DND-41 (cell line): ENCODE measurements around the gene SLC9C2.

ENCODE experiments used
- CTCF ChIP-seq: IDR thresholded peaks from 2 replicates; pipeline ENCODE4 v1.5.1; 2012; ENCODE audit warnings: borderline replicate concordance, low read length, moderate library complexity, mild to moderate bottlenecking; ENCODE audit not compliant: poor library complexity, severe bottlenecking; ENCODE audit errors: extremely low read depth
- EZH2 ChIP-seq: IDR thresholded peaks from 3 replicates; pipeline ENCODE4 v1.6.1; 2012; ENCODE audit warnings: borderline replicate concordance, low read depth, mild to moderate bottlenecking, moderate library complexity, low read length, inconsistent platforms; ENCODE audit not compliant: severe bottlenecking

- TF ChIP-seq CTCF (no peak), EZH2 (no peak)
Observed at GRCh38 chr1:173536223-173536622, 66.6 kb downstream of the SLC9C2 start.
